Upper lobe of right lung (tissue), 1 donor: Measurements from ENCODE around the gene CISTR. TPM values are rescaled to one million over a fixed set of nuclear protein-coding genes. Genes with fewer than 3 reads are reported as not detected.
"Not testable (repeated sequence)": the region's sequence is repeated elsewhere in the genome, so short reads cannot be mapped to it uniquely, and the experiment has no call there.

Source experiments
- ATAC-seq: fragments of 200-7000 bp; cut with Tn5 transposase; one replicate; pipeline ENCODE4 v1.9.1; 2020; ENCODE audit warnings: mild to moderate bottlenecking, moderate library complexity
- DNase-seq: peaks from one replicate; pipeline ENCODE4 v3.0.0-alpha.2; 2020
- H3K27ac ChIP-seq: fragments of 200-600 bp; one replicate; pipeline ENCODE4 v1.8.0; 2022
- H3K27me3 ChIP-seq: fragments of 200-600 bp; one replicate; pipeline ENCODE4 v1.8.0; 2022; ENCODE audit warnings: mild to moderate bottlenecking
- H3K36me3 ChIP-seq: fragments of 200-600 bp; one replicate; pipeline ENCODE4 v1.8.0; 2022
- H3K4me1 ChIP-seq: fragments of 200-600 bp; one replicate; pipeline ENCODE4 v1.8.0; 2022
- H3K4me3 ChIP-seq: fragments of 200-600 bp; one replicate; pipeline ENCODE4 v1.8.0; 2022; ENCODE audit warnings: mild to moderate bottlenecking
- H3K9me3 ChIP-seq: fragments of 200-600 bp; one replicate; pipeline ENCODE4 v1.8.0; 2022
- intact Hi-C: fragments of 100-400 bp; cut with DNase I; formaldehyde crosslinking; loops from one replicate; pipeline ENCODE4 v1.11.0; 2022
- total RNA-seq: library from RNA; stranded (reverse); fragmentation: NEBNext Ultra II Directional; extraction: Animal tissue kit (Norgen Biotek cat#: 25700); gene quantifications from one replicate; pipeline ENCODE4 v1.2.1, GENCODE V29; 2021
- TF ChIP-seq, protein P1 (sequence below): fragments of 200-600 bp; IDR thresholded peaks from one replicate; pipeline ENCODE4 v1.8.0; 2022; ENCODE audit warnings: antibody characterized with exemption
- donor health status: DM: no; HTN: yes; CAD: no; lungs with severe emphysema.

The CISTR gene
- total RNA-seq, 1 donor from 2014 or later, result not detected

DNA sequence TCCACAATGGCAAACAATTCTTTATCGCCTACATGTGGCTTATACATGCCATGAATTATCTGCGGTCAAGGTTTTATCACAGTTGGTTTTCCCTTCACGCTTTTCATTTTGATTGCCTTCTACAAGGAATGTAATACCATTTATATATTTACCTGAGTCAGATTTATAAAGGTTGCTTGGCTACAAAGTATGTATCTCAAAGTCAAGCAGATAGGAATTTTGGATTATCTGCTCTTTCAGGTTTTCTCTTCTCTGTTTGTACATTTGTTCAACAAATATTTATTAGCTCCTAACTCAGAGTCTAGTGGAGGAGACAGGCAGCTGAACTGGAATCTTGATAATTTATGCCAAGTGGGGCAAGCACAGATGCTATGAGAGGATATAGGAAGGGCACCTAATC lies 28.5 kb upstream of the CISTR start:
- Histone ChIP-seq H3K27me3 (peaks cover 41% of the 10 kb centered on the region), H3K36me3 (no peaks in the 10 kb centered on the region), H3K4me1 (no peaks in the 10 kb centered on the region), H3K9me3 (no peaks in the 10 kb centered on the region), H3K4me3 (no peak overlapping the region), H3K27ac (no peak overlapping the region)
- ATAC-seq (no peak), DNase-seq (no peak)
- TF ChIP-seq, protein P1, sequence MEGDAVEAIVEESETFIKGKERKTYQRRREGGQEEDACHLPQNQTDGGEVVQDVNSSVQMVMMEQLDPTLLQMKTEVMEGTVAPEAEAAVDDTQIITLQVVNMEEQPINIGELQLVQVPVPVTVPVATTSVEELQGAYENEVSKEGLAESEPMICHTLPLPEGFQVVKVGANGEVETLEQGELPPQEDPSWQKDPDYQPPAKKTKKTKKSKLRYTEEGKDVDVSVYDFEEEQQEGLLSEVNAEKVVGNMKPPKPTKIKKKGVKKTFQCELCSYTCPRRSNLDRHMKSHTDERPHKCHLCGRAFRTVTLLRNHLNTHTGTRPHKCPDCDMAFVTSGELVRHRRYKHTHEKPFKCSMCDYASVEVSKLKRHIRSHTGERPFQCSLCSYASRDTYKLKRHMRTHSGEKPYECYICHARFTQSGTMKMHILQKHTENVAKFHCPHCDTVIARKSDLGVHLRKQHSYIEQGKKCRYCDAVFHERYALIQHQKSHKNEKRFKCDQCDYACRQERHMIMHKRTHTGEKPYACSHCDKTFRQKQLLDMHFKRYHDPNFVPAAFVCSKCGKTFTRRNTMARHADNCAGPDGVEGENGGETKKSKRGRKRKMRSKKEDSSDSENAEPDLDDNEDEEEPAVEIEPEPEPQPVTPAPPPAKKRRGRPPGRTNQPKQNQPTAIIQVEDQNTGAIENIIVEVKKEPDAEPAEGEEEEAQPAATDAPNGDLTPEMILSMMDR, result no peak
- intact Hi-C loops, result no loop called here

- intact Hi-C loops, ATAC-seq, H3K4me3 ChIP-seq, H3K36me3 ChIP-seq, DNase-seq, H3K9me3 ChIP-seq, H3K27ac ChIP-seq, H3K4me1 ChIP-seq: not testable (repeated sequence)
- H3K27me3 ChIP-seq, result peaks cover 34% of the 10 kb centered on the region
Measured at GRCh38 chr12:53779679-53780078, 27.9 kb upstream of the CISTR start.

- peak; percentile 68 for ATAC-seq
- TF ChIP-seq, protein P1, result no peak
- H3K27me3 ChIP-seq, result peaks cover 26% of the 10 kb centered on the region
Measured at GRCh38 chr12:53777936-53778644, 26.3 kb upstream of the CISTR start.

DNA sequence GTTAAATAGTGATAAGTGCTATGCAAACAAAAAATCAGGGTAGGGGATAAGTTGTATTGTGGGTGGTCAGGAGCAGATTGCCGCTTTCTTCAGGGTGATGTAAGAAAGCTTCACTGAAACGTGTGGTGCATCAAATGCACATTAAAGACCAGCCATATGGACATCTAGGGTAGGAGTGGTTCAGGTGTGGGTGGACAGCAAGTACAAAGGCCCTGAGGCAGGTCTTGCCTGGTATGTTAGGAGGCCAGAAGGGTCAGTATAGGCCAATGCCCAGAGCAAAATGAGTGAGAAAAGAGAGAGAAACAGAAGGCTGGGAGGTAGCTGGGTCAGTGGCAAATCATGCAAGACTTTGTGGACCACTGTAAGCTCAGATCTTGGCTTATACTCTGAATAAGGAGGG lies 25.6 kb upstream of the CISTR start:
- no peak for ATAC-seq
- no peak overlapping the region for H3K27ac ChIP-seq
- no peak for DNase-seq
- H3K36me3 ChIP-seq, result no peaks in the 10 kb centered on the region
- no peak overlapping the region for H3K4me3 ChIP-seq
- TF ChIP-seq, protein P1, result no peak
- intact Hi-C loops, result no loop called here
- H3K9me3 ChIP-seq, result no peaks in the 10 kb centered on the region
- H3K4me1 ChIP-seq, result no peaks in the 10 kb centered on the region
- H3K27me3 ChIP-seq, result peaks cover 24% of the 10 kb centered on the region

More at GRCh38 chr12:53777936-53778644, 26.3 kb upstream of the CISTR start:
- Histone ChIP-seq H3K36me3 (no peaks in the 10 kb centered on the region), H3K27ac (no peak overlapping the region), H3K4me1 (no peaks in the 10 kb centered on the region), H3K9me3 (no peaks in the 10 kb centered on the region), H3K4me3 (no peak overlapping the region)
- intact Hi-C loops, result no loop called here
- no peak for DNase-seq

- Histone ChIP-seq H3K36me3 (no peaks in the 10 kb centered on the region), H3K9me3 (no peaks in the 10 kb centered on the region), H3K27ac (no peak overlapping the region), H3K4me1 (no peaks in the 10 kb centered on the region), H3K4me3 (no peak overlapping the region), H3K27me3 (peaks cover 20% of the 10 kb centered on the region)
- DNase-seq (no peak), ATAC-seq (no peak)
- TF ChIP-seq, protein P1, result no peak
- intact Hi-C loops, result no loop called here
Measured at GRCh38 chr12:53776872-53777271, 25.1 kb upstream of the CISTR start.

- Histone ChIP-seq H3K27me3 (peaks cover 14% of the 10 kb centered on the region), H3K4me3 (no peak overlapping the region), H3K36me3 (no peaks in the 10 kb centered on the region), H3K4me1 (no peaks in the 10 kb centered on the region), H3K9me3 (no peaks in the 10 kb centered on the region), H3K27ac (no peak overlapping the region)
- TF ChIP-seq, protein P1, result no peak
- ATAC-seq (peak; percentile 60), DNase-seq (no peak)
- intact Hi-C loops, result no loop called here
Measured at GRCh38 chr12:53775478-53776145, 23.8 kb upstream of the CISTR start.
